ENCODE measurements around the gene PSME1. TPM values are rescaled to one million over a fixed set of nuclear protein-coding genes. Genes with fewer than 3 reads are reported as not detected.

Gene PSME1
- total RNA-seq, 1 experiment from 2014 or later, result 76.8 TPM

DNA sequence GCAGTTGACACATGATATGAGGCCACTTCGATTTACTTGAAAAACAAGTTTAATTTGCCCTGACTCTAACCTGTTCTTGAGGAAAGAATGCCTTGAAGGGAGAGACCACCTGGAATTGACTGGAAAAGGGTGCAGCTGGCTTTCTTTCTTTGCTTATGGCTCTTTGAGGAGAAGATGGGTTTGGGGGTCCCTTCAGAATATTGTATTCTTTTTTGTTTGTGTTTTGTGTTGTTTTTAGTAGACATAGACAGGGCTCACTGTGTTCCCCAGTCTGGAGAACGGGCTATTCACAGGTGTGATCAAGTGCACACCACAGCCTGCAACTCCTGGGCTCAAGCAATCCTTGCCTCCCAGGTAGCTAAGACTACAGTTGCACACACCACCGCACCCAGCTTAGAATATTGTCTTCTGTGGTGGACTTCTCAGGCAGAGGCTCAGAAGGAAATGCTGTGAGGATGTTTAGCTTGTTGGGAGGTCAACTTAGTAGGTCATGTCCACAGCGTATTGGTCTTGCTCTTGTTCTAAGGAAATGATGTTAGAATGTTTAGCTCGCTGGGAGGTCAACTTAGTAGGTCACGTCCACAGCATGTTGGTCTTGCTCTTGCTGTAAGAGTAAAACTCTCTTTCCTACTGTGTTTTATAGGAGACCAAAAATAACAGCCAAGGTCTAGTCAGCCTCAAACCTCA is 19.7 kb upstream of the PSME1 start (continued):
- no peak for TF ChIP-seq NR3C1 (CRISPR knock-in tag; conservative IDR thresholded peaks at IDR 0.05; ENCODE audit: low read depth)
- TF ChIP-seq, protein P1, sequence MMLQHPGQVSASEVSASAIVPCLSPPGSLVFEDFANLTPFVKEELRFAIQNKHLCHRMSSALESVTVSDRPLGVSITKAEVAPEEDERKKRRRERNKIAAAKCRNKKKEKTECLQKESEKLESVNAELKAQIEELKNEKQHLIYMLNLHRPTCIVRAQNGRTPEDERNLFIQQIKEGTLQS (CRISPR knock-in tag; conservative IDR thresholded peaks at IDR 0.05), result no peak

DNA sequence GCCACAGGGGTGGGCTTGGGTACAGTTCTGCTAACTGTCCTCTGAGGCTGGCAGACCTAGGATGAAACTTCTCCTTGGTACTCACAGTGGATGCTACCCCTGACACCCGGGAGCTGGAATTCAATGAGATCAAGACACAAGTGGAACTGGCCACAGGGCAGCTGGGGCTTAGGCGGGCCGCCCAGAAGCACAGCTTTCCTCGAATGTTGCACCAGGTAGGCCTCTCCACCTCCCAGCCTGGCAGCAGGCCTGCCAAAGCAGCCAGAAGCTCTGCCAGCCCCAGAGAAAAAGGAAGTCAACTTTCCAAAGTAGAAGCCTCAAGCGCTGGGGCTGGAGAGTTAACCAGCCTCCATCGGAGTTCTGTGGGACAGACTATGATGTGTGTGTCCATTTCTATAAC is 18.8 kb upstream of the PSME1 start:
- no peaks in the 10 kb centered on the region for H3K9me3 Mint-ChIP-seq
- ChIA-PET CTCF (interaction anchor here (0.6 to 1.3 kb wide), 2 partner anchors 9 to 44 kb away, joined by 3 read pairs; partner anchors contain the start of gene IRF9), POLR2A (interaction anchor here (0.9 kb wide), 1 partner anchor 24 kb away, joined by 3 read pairs; no protein-coding TSS in a partner anchor)
- TF ChIP-seq, protein P2, sequence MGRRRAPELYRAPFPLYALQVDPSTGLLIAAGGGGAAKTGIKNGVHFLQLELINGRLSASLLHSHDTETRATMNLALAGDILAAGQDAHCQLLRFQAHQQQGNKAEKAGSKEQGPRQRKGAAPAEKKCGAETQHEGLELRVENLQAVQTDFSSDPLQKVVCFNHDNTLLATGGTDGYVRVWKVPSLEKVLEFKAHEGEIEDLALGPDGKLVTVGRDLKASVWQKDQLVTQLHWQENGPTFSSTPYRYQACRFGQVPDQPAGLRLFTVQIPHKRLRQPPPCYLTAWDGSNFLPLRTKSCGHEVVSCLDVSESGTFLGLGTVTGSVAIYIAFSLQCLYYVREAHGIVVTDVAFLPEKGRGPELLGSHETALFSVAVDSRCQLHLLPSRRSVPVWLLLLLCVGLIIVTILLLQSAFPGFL (CRISPR knock-in tag; IDR thresholded peaks at IDR 0.05; ENCODE audit: borderline replicate concordance), result no peak
- TF ChIP-seq, protein P1 (CRISPR knock-in tag; conservative IDR thresholded peaks at IDR 0.05), result no peak
- TF ChIP-seq, protein P3, sequence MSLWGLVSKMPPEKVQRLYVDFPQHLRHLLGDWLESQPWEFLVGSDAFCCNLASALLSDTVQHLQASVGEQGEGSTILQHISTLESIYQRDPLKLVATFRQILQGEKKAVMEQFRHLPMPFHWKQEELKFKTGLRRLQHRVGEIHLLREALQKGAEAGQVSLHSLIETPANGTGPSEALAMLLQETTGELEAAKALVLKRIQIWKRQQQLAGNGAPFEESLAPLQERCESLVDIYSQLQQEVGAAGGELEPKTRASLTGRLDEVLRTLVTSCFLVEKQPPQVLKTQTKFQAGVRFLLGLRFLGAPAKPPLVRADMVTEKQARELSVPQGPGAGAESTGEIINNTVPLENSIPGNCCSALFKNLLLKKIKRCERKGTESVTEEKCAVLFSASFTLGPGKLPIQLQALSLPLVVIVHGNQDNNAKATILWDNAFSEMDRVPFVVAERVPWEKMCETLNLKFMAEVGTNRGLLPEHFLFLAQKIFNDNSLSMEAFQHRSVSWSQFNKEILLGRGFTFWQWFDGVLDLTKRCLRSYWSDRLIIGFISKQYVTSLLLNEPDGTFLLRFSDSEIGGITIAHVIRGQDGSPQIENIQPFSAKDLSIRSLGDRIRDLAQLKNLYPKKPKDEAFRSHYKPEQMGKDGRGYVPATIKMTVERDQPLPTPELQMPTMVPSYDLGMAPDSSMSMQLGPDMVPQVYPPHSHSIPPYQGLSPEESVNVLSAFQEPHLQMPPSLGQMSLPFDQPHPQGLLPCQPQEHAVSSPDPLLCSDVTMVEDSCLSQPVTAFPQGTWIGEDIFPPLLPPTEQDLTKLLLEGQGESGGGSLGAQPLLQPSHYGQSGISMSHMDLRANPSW (CRISPR knock-in tag; conservative IDR thresholded peaks at IDR 0.05; ENCODE audit: low read depth), result no peak
- TF ChIP-seq TP53 (CRISPR knock-in tag; IDR thresholded peaks at IDR 0.05) (no peak), JUN (CRISPR knock-in tag; IDR thresholded peaks at IDR 0.05) (no peak)
- ATAC-seq (no peak), DNase-seq (ENCODE audit: low spot score) (no peak)
- H3K27ac Mint-ChIP-seq, result no peak overlapping the region
- peaks cover 17% of the 10 kb centered on the region for H3K4me1 Mint-ChIP-seq
- peaks cover 45% of the 10 kb centered on the region for H3K36me3 Mint-ChIP-seq
- peaks cover 4% of the 10 kb centered on the region; the same call in 1 of the 2 replicates for H3K27me3 Mint-ChIP-seq (ENCODE audit: low read depth)
- no peak overlapping the region for H3K4me3 Mint-ChIP-seq

DNA sequence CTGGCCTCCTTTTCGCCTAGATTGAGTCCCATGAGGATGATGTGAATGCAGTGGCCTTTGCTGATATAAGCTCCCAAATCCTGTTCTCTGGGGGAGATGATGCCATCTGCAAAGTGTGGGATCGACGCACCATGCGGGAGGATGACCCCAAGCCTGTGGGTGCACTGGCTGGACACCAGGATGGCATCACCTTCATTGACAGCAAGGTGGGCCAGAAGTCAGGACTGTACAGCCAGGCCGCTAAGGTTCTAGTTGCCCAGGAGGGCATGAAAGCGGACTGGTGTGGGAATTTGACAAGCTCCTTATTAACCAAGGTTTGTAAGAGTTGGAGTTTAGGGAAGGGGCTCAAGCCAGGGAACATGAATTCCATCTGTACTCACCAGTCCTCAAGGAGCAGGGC is 16.3 kb upstream of the PSME1 start:
- Mint-ChIP-seq H3K4me1 (peaks cover 17% of the 10 kb centered on the region), H3K36me3 (peaks cover 55% of the 10 kb centered on the region), H3K27me3 (ENCODE audit: low read depth) (peaks cover 4% of the 10 kb centered on the region; the same call in 1 of the 2 replicates), H3K27ac (no peak overlapping the region), H3K9me3 (no peaks in the 10 kb centered on the region), H3K4me3 (no peak overlapping the region)
- CTCF ChIA-PET, result interaction anchor here (2.0 kb wide), 1 partner anchor 11 kb away, joined by 7 read pairs; no protein-coding TSS in a partner anchor
- POLR2A ChIA-PET, result interaction anchor here (1.0 kb wide), 1 partner anchor 22 kb away, joined by 3 read pairs; the partner anchor contains the start of gene EMC9
- TF ChIP-seq, protein P4, sequence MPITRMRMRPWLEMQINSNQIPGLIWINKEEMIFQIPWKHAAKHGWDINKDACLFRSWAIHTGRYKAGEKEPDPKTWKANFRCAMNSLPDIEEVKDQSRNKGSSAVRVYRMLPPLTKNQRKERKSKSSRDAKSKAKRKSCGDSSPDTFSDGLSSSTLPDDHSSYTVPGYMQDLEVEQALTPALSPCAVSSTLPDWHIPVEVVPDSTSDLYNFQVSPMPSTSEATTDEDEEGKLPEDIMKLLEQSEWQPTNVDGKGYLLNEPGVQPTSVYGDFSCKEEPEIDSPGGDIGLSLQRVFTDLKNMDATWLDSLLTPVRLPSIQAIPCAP (CRISPR knock-in tag; IDR thresholded peaks at IDR 0.05), result no peak
- TF ChIP-seq, protein P5, sequence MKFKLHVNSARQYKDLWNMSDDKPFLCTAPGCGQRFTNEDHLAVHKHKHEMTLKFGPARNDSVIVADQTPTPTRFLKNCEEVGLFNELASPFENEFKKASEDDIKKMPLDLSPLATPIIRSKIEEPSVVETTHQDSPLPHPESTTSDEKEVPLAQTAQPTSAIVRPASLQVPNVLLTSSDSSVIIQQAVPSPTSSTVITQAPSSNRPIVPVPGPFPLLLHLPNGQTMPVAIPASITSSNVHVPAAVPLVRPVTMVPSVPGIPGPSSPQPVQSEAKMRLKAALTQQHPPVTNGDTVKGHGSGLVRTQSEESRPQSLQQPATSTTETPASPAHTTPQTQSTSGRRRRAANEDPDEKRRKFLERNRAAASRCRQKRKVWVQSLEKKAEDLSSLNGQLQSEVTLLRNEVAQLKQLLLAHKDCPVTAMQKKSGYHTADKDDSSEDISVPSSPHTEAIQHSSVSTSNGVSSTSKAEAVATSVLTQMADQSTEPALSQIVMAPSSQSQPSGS (CRISPR knock-in tag; IDR thresholded peaks at IDR 0.05; ENCODE audit: borderline replicate concordance, low read depth), result no peak
- TF ChIP-seq, protein P3 (CRISPR knock-in tag; conservative IDR thresholded peaks at IDR 0.05; ENCODE audit: low read depth), result no peak
- TF ChIP-seq, protein P6, sequence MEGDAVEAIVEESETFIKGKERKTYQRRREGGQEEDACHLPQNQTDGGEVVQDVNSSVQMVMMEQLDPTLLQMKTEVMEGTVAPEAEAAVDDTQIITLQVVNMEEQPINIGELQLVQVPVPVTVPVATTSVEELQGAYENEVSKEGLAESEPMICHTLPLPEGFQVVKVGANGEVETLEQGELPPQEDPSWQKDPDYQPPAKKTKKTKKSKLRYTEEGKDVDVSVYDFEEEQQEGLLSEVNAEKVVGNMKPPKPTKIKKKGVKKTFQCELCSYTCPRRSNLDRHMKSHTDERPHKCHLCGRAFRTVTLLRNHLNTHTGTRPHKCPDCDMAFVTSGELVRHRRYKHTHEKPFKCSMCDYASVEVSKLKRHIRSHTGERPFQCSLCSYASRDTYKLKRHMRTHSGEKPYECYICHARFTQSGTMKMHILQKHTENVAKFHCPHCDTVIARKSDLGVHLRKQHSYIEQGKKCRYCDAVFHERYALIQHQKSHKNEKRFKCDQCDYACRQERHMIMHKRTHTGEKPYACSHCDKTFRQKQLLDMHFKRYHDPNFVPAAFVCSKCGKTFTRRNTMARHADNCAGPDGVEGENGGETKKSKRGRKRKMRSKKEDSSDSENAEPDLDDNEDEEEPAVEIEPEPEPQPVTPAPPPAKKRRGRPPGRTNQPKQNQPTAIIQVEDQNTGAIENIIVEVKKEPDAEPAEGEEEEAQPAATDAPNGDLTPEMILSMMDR (IDR thresholded peaks at IDR 0.05), result no peak
- no peak for TF ChIP-seq ATF1 (CRISPR knock-in tag; IDR thresholded peaks at IDR 0.05)
- no peak for ATAC-seq
- DNase-seq (ENCODE audit: low spot score), result no peak

Data from WTC11 (cell line).